NOMO-1 treated with DMSO at 0.1 percent for 48 hours (cell line): ENCODE data around the gene ADAMTS17.
"Not testable (repeated sequence)": the region's sequence is repeated elsewhere in the genome, so short reads cannot be mapped to it uniquely, and the experiment has no call there.

Experiments used
- DNase-seq: peaks from one replicate; lab custom pipeline; 2025; ENCODE audit not compliant: unreplicated experiment; lab: John Stamatoyannopoulos, UW

Gene ADAMTS17

DNA sequence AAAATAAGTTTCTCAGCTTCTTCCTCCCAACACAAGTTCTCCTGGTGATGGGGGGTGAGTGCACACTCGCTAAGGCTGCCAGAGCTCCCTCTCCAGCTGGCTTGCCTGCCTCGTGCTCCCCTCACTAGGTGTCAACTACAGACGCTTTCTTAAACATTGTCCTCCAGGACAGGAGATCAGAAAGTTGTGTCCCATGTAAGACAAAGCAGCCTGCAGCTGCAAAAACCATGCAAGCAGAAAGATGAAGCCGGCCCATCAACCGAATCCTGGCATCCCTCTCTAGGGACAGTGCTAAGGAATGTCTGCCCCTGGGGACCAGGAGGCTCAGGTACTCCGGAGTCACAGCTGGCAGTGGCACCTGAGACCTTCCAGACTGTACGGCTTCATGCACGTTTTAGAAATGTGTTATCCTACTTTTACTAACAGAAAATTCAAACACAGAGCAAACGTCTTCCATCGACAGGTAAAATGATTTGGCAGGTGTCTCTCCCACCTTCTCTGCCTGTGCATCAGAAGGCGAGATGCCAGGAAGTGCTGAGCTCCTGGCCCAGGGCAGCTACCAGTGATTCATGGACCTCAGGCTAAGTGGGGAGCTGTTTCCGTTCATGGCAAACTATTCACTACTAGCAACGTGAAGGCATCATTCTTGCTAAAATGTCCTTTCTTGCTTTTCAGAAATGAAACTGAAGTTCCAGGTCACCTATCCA lies 246.1 kb downstream of the ADAMTS17 start:
- DNase-seq, result no peak

DNA sequence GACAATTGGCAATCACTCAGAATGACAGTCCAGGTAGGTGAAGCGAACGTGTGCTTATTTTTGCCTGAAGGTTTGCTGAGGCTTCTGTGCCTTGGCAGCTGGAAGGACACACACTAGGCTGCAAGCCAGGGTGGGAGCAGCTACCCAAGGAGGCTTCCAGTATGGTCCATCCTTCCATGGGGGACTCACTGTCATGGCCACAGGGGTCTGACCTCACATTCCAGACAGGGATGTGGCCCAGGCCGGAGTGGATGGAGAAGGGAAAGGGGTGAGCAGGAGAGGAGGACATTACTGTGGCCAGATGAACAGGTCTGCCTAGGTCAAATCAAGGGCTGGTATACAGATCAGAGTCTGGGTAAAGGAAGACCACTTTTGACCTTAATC lies 247.7 kb downstream of the ADAMTS17 start:
- no peak for DNase-seq

DNA sequence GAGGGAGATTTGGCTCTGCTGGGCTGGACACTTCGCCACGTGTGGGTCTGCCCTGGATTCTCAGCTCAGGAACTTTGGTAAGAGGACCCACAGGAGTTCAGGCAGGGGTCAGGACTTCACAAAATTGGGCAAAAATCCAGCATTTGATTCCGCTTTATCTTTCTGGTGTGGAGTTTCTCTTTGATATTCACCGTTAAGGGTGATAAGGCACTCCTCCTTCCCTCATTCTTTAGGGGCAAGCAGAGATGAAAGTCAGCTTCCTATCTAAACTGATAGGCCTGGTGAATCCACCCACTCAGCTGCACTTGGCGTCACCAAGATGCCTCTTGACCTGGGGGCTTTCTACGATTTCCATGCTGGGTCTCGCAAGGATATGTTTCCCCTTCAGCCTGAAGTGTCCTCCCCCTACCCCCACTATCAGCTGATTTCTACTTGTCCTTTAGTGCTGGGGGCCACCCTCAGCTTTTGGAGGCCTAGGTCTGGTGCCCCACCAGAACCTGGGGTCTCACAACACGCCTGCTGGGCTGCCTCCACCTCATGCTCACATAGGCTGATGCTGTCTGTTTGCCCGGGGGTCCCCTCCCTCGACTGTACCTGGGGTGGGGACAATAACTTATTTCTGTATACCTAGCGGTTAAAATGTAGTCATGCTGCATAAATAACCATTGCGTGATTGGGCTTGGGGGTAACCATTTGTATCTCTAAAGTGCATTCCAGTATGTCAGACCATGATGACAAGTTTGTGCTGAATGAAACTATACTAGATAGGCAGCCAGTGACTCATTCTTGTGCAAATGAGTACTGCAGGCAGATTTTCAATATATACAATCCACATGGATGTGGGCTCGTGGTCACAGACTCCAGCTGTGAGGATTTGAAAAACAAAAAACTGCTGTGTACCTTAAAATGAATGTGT lies 248.3 kb downstream of the ADAMTS17 start:
- DNase-seq, result no peak

DNA sequence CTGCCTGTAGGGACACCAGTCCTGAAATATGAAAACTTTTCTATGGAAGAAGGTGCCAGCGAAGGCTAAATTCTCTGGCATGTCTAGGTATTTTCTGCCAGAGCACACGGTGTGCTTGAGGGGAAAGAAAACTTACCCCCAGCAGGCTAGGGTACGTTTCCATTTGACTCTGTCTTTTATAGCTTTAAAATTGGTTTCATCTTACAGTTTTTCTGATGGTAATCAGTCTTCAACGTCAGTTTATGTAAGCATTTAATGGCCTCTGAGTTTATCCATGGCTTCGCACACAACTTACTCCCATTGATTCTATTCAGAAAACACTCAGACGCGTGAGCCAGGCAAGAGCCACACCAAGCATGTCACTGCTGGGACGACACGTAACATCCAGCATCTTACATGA lies 249.7 kb downstream of the ADAMTS17 start:
- DNase-seq, result no peak

DNA sequence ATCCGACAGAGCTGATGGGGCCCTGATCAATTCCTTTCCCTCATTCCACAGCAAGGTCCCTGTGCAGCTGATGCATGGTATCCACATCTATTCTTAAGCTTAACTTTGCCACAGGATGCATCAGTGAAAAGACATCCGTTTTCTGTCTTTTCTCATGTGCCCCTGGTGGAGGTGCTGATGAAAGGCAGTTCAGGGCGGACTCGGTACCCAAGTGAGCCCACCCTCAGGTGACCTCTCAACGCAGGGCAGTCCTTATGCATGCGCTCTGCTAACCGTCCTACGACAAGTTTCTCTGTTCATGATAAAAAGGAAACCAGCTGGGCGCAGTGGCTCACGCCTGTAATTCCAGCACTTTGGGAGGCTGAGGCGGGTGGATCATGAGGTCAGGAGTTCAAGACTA lies 251.4 kb downstream of the ADAMTS17 start:
- DNase-seq, result no peak

DNA sequence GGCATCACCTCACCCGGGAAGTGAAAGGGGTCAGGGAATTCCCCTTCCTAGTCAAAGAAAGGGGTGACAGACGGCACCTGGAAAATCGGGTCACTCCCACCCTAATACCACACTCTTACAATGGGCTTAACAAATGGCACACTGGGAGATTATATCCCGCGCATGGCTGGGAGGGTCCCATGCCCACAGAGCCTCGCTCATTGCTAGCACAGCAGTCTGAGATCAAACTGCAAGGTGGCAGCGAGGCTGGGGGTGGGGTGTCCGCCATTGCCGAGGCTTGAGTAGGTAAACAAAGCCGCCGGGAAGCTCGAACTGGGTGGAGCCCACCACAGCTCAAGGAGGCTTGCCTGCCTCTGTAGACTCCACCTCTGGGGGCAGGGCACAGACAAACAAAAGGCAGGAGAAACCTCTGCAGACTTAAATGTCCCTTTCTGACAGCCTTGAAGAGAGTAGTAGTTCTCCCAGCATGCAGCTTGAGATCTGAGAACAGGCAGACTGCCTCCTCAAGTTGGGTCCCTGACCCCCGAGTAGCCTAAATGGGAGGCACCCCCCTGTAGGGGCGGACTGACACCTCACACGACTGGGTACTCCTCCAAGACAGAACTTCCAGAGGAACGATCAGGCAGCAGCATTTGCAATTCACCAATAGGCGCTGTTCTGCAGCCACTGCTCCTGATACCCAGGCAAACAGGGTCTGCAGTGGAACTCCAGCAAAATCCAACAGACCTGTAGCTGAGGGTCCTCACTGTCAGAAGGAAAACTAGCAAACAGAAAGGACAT lies 257.5 kb downstream of the ADAMTS17 start:
- DNase-seq, result not testable (repeated sequence)

DNA sequence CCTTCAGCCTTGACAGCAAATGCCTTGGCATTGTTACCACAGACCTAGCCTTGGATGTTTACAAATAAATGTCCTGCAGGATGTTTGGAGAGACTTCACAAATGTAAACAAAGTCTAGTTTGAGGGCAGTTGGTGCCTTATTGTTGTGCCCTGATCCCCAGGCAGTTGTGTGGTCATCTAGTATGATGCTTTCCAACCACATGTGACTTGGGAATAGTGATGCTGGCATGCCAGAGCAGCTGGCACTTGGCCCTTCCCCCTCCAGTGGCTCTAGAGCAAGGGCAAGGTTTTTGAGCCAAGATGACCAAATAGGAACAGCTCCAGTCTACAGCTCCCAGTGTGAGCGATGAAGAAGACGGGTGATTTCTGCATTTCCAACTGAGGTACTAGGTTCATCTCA lies 258.2 kb downstream of the ADAMTS17 start:
- DNase-seq, result no peak

DNA sequence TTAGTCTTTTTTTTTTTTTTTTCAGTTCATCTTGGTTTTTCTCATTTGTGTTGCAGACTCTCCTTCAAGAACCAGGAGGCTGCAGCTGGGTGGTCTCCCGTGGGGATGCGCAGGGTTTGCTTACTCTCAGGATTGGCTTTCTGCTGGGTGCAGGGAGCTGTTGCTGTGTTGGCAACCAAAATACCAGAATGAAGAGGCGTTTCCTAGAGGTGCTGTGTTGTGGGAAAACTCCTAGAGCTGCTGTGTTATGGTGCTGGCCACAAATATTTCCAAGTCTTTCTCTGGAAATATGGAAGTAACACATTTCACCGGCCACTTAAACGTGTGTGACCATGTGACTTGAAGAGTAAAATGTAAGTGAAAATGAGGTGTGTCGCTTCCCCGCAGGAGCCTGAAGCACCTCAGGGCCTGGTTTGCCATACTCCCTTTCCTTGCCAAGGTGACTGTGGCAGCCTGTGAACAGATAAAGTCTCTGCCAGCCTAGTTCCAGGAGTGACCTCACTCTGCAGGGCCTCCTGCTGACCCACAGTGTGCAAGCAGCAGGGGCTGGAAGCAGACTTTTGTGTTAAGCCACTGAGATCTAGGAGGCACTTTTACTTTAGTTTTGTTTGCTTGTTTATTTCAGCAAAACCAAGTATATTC lies 258.9 kb downstream of the ADAMTS17 start:
- DNase-seq, result no peak

DNA sequence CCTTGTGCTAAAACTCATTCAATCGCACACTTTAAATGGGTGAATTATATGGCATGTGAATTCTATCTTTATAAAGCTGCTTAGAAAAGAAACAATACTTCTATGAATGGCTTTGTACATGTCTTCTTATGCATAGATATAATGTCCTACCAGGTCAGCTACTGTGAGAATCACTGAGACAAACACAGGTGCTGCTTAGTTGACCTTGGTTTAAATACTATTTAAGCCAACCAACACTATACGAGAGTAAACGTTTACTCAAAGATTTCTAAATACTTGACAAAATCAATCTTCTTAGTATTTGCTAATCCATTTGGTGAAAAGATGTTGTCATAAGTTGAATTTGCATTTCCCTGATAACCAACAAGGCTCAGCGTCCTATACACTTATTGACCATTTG lies 260.3 kb downstream of the ADAMTS17 start:
- no peak for DNase-seq

DNA sequence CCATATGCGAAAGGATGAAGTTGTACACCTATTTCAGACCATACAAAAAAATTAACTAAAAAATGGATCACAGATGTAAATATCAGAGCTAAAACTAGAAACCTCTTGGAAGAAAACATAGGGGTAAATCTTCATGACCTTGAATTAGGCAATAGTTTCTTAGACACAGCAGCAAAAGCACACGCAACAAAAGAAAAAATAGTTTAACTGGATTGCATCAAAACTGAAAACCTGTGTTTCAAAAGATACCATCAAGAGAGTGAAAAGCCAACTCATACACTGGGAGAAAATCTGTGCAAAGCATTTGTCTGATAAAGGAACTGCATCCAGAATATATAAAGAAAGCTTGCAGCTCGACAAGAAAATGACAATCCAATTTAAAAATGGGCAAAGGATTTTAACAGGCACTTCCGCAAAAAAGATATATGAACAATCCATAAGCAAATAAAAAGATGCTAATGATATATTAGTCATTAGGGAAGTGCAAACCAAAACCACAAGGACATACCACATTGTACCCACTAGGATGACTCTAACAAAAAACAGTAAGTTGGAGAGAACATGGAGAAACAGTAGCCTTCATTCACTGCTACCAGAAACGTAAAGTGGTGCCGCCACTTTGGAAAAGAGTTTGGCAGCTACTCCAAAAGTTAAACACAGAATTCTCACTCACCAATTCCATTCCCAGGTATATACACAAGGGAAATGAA lies 263.1 kb downstream of the ADAMTS17 start:
- peak; percentile 89 for DNase-seq

DNA sequence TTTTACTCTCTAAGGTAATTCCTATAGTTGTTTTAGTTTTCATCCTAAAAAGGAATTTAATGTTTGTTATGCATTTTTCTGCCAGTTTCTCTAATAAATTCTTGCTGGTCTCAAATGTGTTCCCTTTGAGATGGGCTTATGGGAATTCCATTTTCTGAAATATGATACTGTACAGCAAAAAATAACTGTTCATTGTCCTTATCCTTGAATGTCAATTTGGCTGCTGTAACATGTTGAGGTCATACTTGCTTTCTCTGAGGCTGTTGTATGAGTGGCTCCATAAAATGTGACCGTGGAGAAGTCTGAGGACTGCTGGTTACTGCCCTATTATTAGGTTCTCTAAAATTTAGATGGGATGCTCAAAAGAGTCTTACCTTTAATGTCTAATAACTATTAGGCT lies 266.5 kb downstream of the ADAMTS17 start:
- no peak for DNase-seq

DNA sequence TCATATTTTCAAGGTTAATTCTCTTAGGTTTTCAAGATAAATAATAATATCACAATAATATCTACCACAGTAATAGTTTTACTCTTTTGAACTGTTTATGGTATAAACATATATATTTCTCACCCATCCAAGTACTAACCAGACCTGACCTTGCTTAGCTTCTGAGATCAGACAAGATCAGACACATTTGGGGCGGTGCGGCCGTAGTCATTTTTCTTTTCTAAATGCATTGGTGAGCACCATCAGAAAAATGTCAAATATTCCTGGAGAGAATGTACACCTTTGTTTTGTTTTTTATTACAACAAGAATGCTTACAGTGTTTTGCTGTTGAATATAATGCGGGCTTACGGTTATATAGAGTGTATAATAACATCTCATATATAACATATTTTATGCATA lies 267.8 kb downstream of the ADAMTS17 start:
- DNase-seq, result no peak

DNA sequence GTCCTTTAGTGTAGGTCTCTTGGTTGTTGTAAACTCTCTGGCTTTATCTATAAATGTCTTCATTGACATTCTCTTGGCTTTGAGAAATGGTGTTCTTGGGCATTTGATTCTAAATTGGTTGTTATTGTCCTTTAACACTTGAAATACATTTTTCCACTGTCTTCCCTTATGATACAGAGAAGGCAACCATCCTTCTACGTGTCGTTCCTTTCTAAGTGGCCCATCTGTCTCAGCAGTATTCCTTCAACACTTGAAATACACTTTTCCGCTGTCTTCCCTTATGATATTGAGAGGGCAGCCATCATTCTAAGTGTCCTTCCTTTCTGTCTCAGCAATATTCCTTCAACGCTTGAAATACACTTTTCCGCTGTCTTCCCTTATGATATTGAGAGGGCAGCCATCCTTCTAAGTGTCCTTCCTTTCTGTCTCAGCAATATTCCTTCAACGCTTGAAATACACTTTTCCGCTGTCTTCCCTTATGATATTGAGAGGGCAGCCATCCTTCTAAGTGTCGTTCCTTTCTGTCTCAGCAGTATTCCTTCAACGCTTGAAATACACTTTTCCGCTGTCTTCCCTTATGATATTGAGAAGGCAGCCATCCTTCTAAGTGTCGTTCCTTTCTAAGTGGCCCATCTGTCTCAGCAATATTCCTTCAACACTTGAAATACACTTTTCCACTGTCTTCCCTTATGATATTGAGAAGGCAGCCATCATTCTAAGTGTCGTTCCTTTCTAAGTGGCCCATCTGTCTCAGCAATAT lies 275.1 kb downstream of the ADAMTS17 start:
- not testable (repeated sequence) for DNase-seq

DNA sequence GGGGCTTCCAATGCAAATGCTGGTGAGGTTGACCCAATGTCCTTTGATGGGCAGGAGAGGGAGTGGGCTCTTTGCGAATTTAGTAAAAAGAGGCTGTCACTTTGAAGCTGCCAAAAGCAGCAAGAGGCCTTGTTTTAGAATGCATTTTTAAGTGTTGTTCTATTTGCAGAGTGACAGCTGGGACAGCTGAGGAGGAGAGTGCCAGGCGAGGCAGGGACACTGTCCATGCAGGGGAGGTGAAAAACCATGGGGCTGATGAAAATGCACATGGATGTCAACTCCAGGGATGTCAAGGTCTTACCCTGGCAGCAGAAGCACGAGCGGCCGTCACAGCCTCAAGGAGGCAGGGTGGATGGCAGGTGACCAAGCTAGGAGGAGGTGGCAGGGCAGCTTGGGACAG lies 279.8 kb downstream of the ADAMTS17 start:
- DNase-seq, result no peak

DNA sequence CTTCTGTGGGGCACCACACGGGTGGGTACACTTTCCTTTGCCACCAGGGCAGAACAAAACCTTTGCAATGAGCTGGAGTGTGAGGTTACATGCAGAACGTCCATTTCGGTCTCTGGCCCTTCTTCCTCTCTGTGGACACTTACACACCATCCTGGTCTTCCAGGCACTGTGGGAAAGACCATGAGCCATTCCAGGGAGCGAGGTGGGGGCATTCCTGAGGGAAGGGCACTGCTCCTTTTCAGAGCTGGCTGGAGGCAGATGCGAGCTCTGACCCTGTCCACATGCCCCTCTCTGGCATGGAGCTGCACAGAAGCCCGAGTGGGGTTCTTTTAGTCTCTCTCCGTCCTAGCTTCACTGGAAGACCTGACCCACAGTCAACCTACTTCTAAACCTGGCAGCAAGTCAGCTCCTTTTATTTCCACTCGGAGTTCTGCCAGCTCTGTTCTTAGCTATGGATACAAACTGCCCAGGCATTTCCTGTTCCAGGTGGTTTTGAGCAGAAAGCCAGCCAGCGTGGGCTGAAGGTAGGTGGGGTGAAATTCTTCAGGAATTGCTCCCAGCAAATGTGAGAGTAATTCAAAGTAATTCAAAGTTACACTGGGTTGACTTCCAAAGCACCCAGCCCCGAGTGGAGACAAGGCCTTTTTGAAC lies 281.4 kb downstream of the ADAMTS17 start:
- no peak for DNase-seq

DNA sequence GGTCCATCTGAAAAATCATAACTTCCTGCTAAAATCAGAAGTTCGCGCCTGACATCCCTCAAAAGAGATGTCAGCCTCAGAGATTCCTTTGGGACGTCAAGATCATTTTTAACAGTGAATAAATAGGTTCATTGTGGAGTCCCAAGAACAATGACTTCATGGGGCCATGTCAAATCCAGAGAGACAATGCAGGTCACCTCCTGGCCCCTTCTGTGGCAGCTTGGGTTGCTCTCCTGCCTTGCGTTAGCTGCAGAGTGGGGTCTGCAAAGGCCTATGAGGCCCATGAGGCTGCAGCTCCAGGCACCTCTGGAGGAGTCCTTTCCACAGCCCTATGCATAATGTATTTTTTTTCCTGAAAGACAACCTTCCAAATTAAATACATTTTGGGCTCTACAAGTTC lies 282.3 kb downstream of the ADAMTS17 start:
- no peak for DNase-seq

DNA sequence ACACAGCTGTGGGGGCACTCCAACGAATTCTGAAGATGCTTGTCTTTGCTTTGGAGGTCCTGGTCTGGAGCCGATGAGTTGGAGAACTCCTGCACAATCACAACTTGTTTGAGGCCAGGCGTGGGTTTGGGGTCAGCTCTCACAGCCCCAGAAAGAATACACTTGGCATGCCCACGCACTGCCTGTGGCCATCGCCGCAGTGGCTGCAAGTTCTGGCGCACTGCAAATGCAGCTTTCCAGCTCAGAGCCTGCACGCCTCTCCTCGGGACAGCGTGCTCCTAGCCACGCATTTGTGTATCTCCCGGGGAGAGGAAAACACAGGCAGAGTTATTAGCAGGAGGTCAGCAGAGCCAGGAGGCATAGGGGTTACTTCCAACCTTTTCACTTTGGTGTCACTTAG lies 282.7 kb downstream of the ADAMTS17 start:
- no peak for DNase-seq

DNA sequence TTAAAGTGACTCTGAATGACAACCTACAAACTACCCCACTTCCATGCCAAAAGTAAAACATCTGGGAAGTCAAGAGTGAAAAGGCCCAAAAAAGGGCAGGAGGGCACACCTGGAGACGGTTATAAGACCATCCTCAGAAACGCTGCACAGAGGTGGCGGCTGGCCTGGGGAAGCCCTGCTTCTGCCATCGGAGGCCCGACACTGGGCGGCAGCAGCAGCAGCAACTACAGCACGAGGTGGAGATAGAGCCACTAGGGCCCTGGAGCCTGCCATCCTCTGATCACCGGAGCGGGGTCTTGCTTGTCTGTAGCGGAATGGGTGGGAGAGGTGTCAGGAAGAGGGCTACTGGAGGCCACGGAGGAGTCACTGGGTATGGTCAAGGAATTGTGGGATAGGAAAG lies 283.3 kb downstream of the ADAMTS17 start:
- no peak for DNase-seq

DNA sequence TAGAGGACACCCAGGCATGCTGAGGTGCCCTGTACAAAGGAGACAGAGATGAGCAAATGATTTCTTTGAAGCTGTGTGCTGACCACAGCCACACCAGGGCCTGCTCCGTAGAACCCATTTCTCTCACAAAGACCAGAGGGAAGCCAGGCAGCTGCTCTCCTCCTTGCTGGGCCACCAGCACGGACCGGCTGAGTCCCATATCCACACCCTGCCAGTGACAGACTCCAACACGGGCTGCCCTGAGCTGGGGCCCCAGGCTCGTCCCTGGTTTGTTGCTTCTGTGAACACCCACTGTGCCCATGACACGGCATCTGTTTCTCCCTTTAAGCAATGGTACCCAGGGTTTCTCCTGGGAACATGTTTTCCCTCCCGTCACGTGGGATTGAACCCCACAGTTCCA lies 284.5 kb downstream of the ADAMTS17 start:
- DNase-seq, result no peak
